NCI-H2081 treated with DMSO at 0.1 percent for 48 hours (cell line): ENCODE results near the gene XXYLT1.
"Not testable (repeated sequence)": the region's sequence is repeated elsewhere in the genome, so short reads cannot be mapped to it uniquely, and the experiment has no call there.

ENCODE experiments used
- DNase-seq: peaks from one replicate; lab custom pipeline; 2025; lab: John Stamatoyannopoulos, UW

Gene XXYLT1

DNA sequence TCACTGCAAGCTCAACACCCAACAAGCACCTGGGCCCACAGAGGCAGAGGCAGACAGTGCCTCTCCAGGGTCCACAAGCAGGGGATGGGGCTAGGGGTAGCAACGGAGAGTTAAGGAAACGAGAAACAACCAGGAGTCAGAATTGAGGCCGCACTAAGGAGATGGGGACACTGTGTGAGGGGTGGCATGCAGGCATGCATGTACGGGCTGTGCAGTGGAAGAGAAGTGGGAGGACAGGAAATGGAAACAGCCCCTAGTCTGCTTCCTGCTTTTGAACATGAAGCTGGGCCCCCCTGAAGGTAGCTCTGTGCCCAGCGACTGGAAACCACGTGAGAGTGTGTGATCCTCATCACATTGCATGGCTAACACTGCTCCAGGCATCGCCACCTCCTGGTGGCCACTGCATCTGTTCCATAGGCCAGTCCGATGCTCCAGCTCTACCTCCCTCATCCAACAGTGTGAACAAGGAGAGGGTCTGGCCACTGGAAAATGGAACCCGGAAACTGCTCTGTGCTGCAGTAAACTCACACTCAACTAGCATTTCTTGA lies 44.0 kb downstream of the XXYLT1 start:
- no peak for DNase-seq

DNA sequence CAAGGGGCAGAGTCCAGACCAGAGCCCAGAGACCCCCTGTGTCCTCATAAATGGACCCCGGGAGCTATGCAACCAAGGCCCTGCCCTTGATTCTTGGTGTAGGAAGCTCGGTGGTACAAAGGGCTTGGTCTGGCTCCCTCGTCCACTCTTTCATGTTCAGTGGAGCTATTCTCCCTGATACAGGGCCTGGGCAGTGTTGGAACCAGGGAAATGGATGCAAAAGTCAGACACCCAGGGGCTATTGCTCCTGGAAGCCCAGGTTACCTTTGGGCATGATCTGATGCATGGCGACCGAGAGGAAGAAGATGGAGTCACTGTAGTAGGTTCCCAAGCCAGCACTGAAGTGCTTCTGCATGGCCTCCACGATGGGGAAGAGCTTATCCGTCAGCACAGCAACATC lies 44.5 kb downstream of the XXYLT1 start:
- no peak for DNase-seq

DNA sequence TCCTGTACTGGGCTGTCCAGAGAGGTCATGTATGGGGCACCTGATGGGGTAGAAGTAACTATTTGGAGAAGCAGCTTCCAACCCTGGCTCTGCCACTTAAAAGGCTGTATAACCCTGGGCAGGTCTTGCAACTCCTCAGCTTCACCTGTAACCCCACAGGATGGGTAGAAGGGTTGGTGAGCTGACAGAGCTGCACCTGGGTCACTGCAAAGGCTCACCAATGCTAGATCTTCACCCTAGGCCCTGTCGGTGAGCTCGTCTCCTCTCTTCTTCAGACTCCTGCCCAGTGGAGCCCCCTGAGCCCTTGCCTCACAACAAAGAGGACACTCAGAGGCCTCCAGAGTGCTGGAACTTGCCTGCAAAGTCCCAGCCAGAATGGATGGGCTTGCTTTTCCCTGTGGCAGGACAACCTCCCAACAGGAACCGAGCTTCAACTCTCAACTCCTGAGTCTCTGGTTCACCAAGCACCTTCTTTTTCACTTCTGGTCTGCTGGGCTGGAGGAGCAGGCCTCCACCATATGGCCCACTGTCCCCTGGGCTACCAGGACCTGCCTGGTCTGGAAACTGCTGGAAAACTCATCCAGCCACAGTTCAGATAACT lies 45.9 kb downstream of the XXYLT1 start:
- no peak for DNase-seq

DNA sequence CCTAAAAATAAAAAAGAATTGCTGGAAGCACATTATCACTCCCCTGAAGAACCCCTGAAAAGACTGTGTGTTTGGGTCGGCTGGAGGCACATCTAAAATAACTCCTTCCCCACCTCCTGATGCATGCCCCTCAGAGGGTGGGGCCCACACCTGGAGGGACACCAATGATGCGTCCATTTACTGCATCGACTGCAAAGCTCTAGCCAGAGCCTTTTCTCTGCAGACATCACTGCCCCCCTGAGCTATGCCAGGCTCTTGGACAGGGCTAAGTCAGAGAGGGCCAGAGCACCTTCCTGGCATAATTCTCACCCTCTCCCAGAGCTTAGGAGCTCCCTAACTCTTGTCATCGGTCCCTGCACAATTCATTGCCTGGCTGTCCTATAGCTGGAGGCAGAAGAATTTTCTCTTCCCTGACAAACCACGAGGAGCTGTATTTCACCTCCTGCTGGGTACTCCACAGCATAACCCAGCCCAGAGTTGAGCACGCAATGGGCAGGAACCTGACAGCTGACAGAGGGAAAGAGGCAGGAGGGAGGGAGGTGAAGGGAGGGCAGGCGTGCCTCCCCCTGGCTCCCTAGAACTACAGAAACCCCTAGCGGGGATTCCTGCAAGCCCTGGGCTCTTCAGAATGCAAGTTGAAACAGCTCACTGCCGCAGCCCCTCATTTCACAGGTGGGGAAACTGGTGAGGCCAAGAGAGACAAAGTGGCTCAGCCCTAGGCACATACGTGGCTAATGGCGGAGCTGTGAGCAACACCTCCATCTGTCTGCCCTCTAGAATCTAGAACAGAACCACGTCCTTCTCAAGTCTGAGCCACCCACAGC lies 46.6 kb downstream of the XXYLT1 start:
- DNase-seq: no peak

DNA sequence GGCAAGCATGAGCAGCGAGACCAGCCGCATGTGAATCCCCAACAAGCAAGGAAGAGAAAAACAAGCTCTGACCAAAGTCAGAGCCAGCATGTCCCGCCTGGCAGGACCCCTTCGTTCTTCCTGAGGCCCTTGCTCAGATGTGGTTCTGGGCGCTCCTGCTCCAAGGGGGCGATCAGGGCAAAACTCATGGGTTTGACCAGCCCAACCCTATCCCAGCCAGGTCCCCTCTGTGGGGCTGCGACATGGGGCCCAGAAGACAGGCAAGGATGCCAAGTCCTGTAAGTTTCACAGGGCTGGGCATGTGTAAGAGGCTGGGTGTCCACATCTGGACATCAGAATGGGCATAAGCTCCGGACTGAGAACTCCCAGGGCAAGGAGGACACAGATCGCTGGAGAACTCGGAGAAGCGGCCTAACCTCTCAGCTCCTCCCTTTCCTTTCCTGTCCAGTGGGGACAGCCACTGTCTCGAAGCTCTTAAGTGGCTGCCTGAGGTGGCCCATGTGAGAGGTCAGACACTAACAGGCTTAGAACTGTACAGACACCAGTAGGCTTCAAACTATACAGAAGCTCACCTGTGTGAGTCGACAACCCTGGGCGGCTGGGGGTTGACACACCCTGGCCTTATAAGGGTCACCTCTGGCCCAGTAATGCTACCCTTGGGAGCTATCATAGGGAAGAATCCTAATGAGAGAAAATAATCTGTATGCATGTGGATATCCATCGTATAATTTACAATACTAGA lies 48.9 kb downstream of the XXYLT1 start:
- DNase-seq: no peak

DNA sequence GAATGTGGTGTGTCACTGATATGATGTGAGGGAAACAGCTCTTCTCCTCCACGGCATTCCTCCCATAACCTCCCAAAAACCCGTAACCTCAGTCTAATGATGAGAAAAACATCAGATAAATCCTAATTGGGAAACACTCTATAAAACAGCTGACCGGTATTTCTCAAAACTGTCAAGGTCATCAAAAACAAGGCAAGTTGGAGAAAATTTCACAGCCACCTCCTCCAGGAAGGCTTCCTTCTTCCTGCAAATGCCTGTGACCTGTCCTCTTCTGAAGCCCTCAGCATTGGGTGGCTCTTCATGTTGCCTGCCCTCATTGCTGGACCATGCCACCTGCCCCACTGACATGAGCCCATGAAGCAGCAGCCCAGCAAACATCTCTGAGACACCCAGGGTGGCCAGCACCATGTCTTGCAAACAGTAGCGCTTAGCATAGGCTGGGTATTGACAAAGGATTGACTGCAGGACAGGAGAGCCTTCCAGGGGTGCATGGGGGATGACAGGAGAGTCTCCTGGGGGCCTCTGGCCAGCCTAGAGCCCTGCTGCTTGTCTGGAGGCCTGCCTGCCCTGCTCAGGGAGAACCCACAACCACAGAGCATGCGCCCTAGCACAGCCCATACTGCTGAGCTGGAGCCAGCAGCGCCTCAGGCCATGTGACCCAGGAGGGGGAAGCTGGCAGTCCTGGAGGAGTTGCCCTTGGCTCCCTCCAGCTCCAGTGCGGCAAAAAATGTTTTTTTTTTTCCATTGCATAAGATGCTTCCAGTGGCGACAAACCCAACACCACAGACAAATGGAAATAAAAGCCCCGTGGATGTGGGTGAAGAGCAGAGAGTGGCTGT lies 49.7 kb downstream of the XXYLT1 start:
- no peak for DNase-seq

DNA sequence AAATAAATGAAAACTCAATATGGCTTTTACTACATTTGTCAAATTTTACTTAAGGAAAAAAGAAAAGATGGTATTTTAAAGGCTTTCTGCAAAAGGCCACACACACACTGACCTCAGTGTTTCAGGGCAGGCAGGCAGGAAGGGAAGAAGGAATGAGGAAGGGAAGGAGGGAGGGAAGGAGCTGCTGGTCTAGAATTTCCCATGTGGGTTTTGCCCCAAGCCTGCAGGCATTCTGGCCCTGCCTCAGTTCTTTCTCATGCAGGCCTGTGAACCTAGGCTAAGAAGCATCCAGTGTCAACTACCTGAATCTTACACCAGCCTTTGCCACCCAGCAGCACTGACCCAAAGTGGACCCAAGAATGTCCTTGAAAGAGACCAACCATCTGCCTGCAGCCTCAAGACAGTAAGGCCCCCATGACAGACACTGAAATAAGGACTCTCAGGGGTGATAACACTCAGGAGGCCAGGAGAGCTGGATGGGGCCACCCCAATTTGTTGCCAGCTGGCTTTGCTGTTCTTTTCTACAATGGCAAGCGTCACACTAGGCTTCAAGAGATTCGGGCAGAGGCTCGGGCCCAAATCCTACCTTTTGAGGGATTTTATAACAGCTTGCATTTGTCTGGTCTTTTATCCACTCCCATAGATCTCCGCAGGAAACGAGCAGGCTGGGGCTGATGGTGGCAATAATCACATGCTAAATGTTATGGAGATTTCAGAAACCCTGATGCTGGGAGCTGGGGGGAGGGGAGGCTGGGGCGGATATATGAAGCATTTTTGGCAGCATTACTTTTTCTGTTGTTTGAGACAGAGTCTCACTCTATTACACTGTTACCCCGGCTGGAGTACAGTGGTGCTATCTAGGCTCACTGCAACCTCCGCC lies 51.4 kb downstream of the XXYLT1 start:
- DNase-seq: no peak

DNA sequence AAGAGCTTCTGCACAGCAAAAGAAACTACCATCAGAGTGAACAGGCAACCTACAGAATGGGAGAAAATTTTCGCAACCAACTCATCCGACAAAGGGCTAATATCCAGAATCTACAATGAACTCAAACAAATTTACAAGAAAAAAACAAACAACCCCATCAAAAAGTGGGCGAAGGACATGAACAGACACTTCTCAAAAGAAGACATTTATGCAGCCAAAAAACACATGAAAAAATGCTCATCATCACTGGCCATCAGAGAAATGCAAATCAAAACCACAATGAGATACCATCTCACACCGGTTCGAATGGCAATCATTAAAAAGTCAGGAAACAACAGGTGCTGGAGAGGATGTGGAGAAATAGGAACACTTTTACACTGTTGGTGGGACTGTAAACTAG lies 52.6 kb downstream of the XXYLT1 start:
- not testable (repeated sequence) for DNase-seq

DNA sequence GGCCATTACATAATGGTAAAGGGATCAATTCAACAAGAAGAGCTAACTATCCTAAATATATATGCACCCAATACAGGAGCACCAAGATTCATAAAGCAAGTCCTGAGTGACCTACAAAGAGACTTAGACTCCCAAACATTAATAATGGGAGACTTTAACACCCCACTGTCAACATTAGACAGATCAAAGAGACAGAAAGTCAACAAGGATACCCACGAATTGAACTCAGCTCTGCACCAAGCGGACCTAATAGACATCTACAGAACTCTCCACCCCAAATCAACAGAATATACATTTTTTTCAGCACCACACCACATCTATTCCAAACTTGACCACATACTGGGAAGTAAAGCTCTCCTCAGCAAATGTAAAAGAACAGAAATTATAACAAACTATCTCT lies 55.4 kb downstream of the XXYLT1 start:
- not testable (repeated sequence) for DNase-seq

DNA sequence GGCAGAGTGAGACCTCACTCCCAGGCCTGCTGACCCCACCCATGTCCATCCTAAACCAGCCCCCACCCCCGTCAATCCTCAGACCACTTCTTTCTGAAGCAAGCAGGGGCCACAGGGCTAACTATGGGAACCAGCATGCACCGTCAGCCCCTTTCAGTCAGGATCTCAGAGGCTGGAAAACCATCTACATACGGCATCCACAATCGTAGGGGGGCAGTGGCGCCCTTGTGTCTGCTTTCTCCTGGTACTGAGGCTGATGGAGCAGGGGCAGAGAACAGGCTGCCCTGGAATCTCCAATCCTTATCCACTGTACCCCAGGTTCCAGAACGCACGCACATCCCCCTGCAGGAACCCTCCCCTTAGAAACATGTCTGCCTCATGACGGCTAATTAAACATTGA lies 56.6 kb downstream of the XXYLT1 start:
- no peak for DNase-seq

DNA sequence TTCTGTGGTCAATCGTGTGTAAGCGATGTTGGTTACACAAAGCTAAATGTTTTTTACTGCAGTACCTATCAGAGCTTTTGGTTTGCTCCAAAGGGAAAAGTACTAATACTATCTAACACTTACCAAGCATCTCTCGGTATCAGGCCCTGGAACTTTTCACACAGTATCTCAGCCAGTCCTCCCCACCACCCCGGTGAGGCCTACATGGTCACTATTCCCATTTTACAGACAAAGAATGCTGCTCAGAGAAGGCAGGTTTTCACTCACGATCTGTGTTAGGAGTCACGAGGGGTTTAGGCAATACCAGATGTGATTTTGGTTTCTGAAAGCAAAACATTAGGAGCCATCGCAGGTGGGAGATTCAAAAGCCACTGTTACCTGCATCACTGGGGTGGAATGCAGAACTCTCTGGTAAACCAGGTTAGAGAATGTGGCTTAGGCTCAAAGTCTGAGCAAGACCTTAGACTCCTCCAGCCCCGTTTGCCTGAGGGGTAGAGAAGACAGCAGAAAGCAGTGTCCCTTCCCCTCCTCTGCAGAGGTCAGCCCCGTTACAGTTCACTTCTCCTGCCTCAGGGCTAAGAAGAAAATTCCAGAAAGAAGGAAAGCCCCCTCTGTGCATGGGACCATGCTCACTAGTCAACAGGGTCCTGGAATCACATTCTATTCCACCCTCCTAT lies 57.2 kb downstream of the XXYLT1 start:
- no peak for DNase-seq

DNA sequence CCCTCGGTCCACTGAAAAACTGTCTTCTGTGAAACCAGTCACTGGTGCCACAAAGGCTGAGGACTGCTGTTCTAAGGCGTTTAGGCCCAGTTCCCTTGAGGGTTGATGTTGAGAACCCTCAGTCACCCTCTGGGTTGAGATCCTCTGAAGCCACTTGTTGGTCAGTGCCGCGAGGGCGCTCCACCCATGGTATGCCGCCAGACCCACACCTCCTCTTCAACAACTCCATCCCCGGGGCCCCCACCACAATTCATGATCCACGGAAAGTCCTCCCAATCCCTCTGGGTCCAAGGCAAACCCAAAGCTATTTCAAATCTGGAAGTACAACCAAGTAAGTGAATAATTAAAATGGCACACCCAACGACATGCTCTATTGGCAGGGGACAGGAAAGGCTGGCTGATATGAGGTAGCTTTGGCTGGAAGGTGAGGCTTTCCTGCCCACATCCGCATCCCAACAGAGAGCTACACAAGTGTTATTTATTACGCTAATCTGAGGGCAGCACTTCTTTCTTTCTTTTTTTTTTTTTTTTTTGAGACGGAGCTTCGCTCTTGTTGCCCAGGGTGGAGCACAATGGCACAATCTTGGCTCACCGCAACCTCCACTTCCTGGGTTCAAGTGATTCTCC lies 58.1 kb downstream of the XXYLT1 start:
- DNase-seq: no peak

DNA sequence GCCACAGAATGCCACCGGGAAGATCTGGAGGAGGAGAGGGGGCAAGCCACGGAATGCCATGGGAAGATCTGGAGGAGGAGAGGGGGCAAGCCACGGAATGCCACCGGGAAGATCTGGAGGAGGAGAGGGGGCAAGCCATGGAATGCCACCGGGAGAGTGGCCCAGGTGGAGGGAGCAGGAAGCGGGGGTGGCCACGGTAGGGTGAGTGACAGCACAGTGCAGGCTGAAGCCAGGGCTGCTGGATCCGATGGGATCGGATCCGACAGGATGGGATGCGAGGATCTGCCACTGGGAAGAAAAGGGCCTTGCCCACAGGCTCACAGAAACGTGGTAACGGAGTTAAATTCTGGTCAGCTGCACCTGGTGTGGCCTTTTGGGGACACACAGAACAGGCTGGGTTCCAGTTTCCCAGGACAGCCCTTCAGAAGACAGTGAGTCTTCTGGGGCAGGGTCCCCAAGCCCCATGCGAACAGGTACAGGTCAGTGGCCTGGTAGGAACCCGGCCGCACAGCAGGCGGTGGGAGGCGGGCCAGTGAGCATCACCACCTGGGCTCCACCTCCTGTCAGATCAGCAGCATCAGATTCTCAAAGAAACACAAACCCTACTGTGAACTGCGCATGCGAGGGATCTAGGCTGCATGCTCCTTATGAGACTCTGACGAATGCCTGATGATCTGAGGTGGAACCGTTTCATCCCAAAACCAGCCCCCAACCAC lies 58.8 kb downstream of the XXYLT1 start:
- no peak for DNase-seq

DNA sequence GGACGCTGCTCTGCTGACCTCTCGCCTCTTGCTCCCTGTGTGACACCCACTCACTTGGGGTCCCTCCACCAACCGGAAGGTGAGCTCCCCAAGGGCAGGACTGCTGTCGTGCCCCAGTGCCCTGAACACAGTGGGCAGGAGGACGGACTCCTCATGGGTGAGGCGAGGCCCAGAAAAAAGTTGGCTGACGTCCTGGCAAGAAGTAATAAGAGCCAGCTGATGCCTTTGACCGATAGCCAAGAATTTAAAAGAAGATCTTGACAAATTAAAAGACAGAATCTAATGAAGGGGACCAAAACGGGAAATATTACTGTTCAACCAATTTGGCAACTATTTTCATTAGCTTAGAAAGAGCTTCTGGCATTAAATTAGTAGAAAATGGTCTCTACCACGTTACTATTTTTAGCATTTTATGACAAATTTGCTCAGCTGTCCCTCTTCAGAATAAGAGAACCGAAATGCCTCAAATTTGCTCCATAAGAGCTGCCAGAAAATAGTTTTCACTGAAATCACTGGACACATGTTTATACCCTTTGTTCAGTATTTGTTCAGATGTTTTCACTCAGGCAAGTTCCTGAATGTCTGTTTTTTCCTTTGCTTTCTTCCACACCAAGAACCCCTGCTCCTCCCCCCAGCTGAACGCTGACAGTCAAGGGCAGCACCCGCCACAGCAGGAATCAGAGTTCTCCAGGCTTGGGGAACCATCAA lies 60.5 kb downstream of the XXYLT1 start:
- no peak for DNase-seq

DNA sequence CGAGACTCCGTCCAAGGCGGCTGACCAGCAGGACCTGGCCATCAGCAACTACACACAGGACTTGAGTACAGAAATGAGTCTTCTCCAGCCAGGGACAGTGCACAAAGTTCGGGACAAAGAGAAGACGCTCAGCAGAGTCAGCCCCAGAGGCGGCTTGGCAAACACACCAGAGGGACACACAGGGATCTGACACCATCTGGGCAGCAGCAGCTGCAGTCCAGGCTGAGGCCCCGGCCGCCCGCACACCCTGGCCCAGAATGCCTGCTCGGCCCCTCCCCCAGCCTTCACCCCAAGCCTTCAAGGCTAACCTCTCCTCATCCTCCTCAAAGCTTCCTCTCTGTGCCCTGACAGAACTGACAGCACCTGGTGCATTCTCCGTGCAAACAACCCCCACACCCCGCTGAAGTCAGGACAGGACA lies 61.1 kb downstream of the XXYLT1 start:
- no peak for DNase-seq

DNA sequence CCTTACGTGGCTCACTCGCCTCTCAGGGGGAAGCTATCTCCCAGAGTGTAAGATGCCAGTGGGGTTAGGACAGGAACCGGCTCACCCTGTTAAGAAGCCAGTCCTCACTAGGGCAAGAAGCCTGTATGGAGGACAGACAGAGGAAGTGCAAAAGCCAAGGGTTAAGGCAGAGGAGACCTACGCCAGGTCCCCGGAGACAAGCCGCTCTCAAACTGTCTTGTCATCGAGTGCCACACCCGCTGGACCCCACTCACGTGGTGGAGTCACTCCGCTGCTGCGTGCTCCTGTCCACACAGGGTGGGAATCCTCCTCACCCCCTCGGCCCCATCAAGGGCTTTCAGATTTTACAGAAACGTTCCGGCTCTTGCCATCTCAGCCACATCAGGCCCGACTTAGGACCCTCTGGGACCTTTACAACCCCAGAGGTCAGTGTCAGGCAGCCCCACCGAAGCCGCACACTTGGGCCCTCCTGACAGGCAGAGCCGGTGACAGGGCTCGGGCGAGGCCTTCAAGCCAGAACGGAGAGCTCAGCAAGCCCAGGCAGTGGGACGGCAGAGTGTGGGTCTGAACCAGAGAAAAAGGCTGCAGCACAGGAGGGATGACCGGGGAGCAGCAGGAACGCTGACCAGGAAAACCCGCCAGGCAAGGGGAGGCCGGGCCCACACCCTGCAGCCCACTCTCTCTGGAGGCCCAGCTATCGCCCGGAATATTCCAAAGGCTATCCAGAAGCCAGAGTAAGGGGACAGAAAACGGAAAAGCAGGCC lies 61.7 kb downstream of the XXYLT1 start:
- DNase-seq: no peak

DNA sequence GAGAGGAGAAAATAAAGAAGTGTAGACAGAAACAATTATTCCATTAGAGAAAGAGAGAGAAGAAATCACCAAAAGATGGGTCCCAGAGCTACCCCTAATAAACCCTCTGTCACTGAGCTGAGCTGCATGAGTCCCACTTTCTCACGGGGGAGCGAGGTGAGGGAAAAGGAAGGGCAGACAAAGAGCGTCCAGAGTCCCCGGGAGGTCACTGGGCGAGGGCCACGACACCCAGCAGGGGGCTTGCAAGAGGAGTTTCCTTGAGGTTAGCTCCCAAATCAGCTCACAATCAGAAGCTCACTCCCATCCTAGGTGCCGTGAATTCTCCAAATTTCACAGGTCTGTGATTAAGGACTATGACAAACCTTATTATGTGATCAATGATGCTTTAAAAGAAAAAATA lies 62.3 kb downstream of the XXYLT1 start:
- DNase-seq: no peak

DNA sequence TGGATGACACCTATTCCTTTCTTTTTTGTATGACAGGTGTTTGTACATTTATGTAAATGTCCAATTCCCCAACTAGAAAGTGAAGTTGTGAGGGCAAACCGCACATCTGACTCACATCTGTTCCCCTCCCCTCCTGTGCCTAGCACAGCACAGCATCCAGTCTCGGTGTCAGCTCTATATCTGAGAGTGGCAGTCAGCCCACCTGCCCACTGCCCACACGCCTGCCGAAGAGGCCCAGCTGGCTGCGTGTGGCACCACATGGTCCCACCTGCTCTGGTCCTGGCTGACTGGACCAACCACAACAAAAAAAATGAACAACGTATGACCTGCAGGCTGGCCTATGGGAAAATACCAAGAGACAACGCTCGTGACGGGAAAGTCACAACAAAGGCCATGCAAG lies 62.8 kb downstream of the XXYLT1 start:
- DNase-seq: no peak
